ENCODE data around the gene KLK8. TPM values are rescaled to one million over a fixed set of nuclear protein-coding genes. Genes with fewer than 3 reads are reported as not detected.
"Not testable (repeated sequence)": the region's sequence is repeated elsewhere in the genome, so short reads cannot be mapped to it uniquely, and the experiment has no call there.

KLK8 gene
- total RNA-seq, 1 donor from 2014 or later, result not detected

DNA sequence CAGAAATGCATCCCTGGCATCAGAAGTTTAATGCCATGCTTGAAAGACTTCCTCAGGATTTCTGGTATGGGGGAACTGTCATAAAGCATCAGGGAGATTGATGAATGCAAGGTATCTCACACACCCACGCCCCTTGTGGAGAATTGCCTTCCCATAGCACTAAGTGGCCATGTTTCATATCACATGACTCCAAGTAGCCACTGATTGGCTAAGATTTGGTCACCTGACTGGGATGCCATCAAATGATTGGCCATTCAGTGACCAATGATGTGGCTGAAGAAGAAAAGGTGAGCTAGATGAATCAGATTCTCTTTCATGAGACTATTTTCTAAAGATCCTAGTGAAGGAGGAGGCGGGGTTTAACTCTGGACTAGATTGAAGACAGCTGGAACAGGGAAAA, 7.3 kb downstream of the KLK8 start:
- TF ChIP-seq, protein P1, sequence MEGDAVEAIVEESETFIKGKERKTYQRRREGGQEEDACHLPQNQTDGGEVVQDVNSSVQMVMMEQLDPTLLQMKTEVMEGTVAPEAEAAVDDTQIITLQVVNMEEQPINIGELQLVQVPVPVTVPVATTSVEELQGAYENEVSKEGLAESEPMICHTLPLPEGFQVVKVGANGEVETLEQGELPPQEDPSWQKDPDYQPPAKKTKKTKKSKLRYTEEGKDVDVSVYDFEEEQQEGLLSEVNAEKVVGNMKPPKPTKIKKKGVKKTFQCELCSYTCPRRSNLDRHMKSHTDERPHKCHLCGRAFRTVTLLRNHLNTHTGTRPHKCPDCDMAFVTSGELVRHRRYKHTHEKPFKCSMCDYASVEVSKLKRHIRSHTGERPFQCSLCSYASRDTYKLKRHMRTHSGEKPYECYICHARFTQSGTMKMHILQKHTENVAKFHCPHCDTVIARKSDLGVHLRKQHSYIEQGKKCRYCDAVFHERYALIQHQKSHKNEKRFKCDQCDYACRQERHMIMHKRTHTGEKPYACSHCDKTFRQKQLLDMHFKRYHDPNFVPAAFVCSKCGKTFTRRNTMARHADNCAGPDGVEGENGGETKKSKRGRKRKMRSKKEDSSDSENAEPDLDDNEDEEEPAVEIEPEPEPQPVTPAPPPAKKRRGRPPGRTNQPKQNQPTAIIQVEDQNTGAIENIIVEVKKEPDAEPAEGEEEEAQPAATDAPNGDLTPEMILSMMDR (IDR thresholded peaks at IDR 0.05; ENCODE audit: partially characterized antibody, unreplicated experiment), result no peak
- Mint-ChIP-seq H3K4me1 (ENCODE audit: low read depth, unreplicated experiment) (no peaks in the 10 kb centered on the region), H3K9me3 (ENCODE audit: unreplicated experiment) (peaks cover 8% of the 10 kb centered on the region), H3K36me3 (ENCODE audit: unreplicated experiment) (no peaks in the 10 kb centered on the region), H3K4me3 (ENCODE audit: unreplicated experiment) (no peak overlapping the region), H3K27me3 (ENCODE audit: unreplicated experiment) (peaks cover 13% of the 10 kb centered on the region), H3K27ac (ENCODE audit: unreplicated experiment) (no peak overlapping the region)
- no peak for DNase-seq

DNA sequence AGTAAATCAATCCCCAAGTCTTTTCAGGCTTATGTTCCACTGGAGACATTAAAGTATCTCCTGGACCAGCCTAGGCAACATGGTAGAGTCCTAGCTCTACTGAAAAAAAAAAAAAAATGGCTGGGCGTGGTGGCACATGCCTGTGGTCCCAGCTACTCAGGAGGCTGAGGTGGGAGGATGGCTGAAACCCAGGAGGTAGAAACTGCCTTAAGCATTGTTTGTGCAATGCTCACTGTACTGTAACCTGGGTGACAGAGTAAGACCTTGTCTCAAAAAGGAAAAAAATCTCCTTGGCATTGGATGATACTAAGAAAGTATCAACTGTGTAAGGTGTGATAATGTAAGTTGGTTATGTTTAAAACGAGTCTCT, 8.8 kb downstream of the KLK8 start:
- no peak for DNase-seq
- TF ChIP-seq, protein P1 (IDR thresholded peaks at IDR 0.05; ENCODE audit: partially characterized antibody, unreplicated experiment), result no peak
- Mint-ChIP-seq H3K4me3 (ENCODE audit: unreplicated experiment) (no peak overlapping the region), H3K4me1 (ENCODE audit: low read depth, unreplicated experiment) (no peaks in the 10 kb centered on the region), H3K27ac (ENCODE audit: unreplicated experiment) (no peak overlapping the region), H3K9me3 (ENCODE audit: unreplicated experiment) (peaks cover 8% of the 10 kb centered on the region), H3K36me3 (ENCODE audit: unreplicated experiment) (no peaks in the 10 kb centered on the region), H3K27me3 (ENCODE audit: unreplicated experiment) (peaks cover 10% of the 10 kb centered on the region)

DNA sequence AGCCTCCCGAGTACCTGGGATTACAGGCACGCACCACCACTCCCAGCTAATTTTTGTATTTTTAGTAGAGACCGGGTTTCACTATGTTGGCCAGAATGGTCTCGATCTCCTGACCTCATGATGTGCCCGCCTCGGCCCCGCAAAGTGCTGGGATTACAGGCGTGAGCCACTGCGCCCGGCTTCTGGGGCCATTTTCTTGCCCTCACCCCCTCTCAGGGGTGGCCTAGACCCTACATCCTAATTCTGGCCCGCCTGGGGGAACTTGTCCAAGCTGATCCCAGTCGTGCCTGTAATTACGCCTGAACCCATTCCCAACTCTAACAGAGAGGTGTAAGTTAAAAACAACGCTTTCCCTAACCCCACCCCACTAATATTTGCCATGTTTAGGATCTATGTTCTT, 17.0 kb downstream of the KLK8 start:
- not testable (repeated sequence) for H3K4me1 Mint-ChIP-seq (ENCODE audit: low read depth, unreplicated experiment); H3K27me3 Mint-ChIP-seq (ENCODE audit: unreplicated experiment); DNase-seq; H3K4me3 Mint-ChIP-seq (ENCODE audit: unreplicated experiment); H3K36me3 Mint-ChIP-seq (ENCODE audit: unreplicated experiment); H3K27ac Mint-ChIP-seq (ENCODE audit: unreplicated experiment); H3K9me3 Mint-ChIP-seq (ENCODE audit: unreplicated experiment)

- Mint-ChIP-seq H3K4me1 (ENCODE audit: low read depth, unreplicated experiment) (no peaks in the 10 kb centered on the region), H3K36me3 (ENCODE audit: unreplicated experiment) (no peaks in the 10 kb centered on the region), H3K4me3 (ENCODE audit: unreplicated experiment) (no peak within 1 kb of the TSS), H3K9me3 (ENCODE audit: unreplicated experiment) (no peaks in the 10 kb centered on the region), H3K27me3 (ENCODE audit: unreplicated experiment) (peaks cover 10% of the 10 kb centered on the region), H3K27ac (ENCODE audit: unreplicated experiment) (no peak within 1 kb of the TSS)
- DNase-seq, result no peak
- TF ChIP-seq, protein P1 (IDR thresholded peaks at IDR 0.05; ENCODE audit: partially characterized antibody, unreplicated experiment), result no peak
Observed at GRCh38 chr19:50983625-50984292, 17.6 kb downstream of the KLK8 start, which contains the start of gene KLK7. Gene KLK7 (minus strand): TSS chr19:50983917. CDS start chr19:50982399, 1,518 bp downstream.

DNA sequence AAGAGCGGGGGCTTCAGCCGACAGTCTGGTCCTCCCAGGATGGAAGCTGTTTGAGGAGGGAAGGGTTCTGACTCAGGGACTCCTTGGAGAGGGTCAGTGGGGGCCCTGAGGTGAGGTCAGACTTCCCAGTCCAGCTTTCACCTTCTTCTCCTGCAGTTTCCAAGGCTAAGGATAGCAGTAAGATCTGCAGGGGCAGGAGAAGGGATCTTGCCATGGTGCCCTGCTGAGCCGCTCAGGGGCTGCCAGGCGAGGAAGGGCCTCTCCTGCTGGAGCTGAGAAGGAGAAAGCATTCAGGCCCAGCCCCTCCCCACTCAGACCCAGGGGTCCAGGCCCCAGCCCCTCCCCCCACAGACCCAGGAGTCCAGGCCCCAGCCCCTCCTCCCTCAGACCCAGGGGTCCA, 19.2 kb downstream of the KLK8 start:
- Mint-ChIP-seq H3K4me1 (ENCODE audit: low read depth, unreplicated experiment) (no peaks in the 10 kb centered on the region), H3K4me3 (ENCODE audit: unreplicated experiment) (no peak overlapping the region), H3K36me3 (ENCODE audit: unreplicated experiment) (no peaks in the 10 kb centered on the region), H3K9me3 (ENCODE audit: unreplicated experiment) (no peaks in the 10 kb centered on the region), H3K27ac (ENCODE audit: unreplicated experiment) (no peak overlapping the region), H3K27me3 (ENCODE audit: unreplicated experiment) (peaks cover 13% of the 10 kb centered on the region)
- no peak for DNase-seq
- TF ChIP-seq, protein P1 (IDR thresholded peaks at IDR 0.05; ENCODE audit: partially characterized antibody, unreplicated experiment), result no peak

Data from glutamatergic neuron (in vitro differentiated cells).